ENCODE measurements around the gene MORC1.
"Not testable (repeated sequence)": the region's sequence is repeated elsewhere in the genome, so short reads cannot be mapped to it uniquely, and the experiment has no call there.

The MORC1 gene

GRCh38 chr3:109095166-109095565 is 22.8 kb downstream of the MORC1 start:
- Histone ChIP-seq H3K9me3 (ENCODE audit: control insufficient read depth, low read length) (no peaks in the 10 kb centered on the region), H3K4me1 (ENCODE audit: control insufficient read depth, insufficient read depth, low read length) (no peaks in the 10 kb centered on the region), H3K9ac (ENCODE audit: low read length) (no peak overlapping the region), H3K27me3 (ENCODE audit: control insufficient read depth, insufficient read depth, low read length) (no peaks in the 10 kb centered on the region), H3K4me3 (ENCODE audit: low read length) (no peak overlapping the region), H3K36me3 (ENCODE audit: control insufficient read depth, insufficient read depth, low read length) (no peaks in the 10 kb centered on the region)

GRCh38 chr3:109093561-109093960 is 24.4 kb downstream of the MORC1 start:
- Histone ChIP-seq H3K4me3 (ENCODE audit: low read length) (no peak overlapping the region), H3K4me1 (ENCODE audit: control insufficient read depth, insufficient read depth, low read length) (no peaks in the 10 kb centered on the region), H3K9me3 (ENCODE audit: control insufficient read depth, low read length) (no peaks in the 10 kb centered on the region), H3K27me3 (ENCODE audit: control insufficient read depth, insufficient read depth, low read length) (no peaks in the 10 kb centered on the region), H3K9ac (ENCODE audit: low read length) (no peak overlapping the region), H3K36me3 (ENCODE audit: control insufficient read depth, insufficient read depth, low read length) (no peaks in the 10 kb centered on the region)

GRCh38 chr3:109091846-109092245 is 26.1 kb downstream of the MORC1 start:
- H3K9me3 ChIP-seq (ENCODE audit: control insufficient read depth, low read length), result no peaks in the 10 kb centered on the region
- no peaks in the 10 kb centered on the region for H3K4me1 ChIP-seq (ENCODE audit: control insufficient read depth, insufficient read depth, low read length)
- H3K36me3 ChIP-seq (ENCODE audit: control insufficient read depth, insufficient read depth, low read length), result no peaks in the 10 kb centered on the region
- no peaks in the 10 kb centered on the region for H3K27me3 ChIP-seq (ENCODE audit: control insufficient read depth, insufficient read depth, low read length)
- no peak overlapping the region for H3K9ac ChIP-seq (ENCODE audit: low read length)
- no peak overlapping the region for H3K4me3 ChIP-seq (ENCODE audit: low read length)

- H3K4me3 ChIP-seq (ENCODE audit: low read length), result no peak overlapping the region
- H3K9ac ChIP-seq (ENCODE audit: low read length), result no peak overlapping the region
- no peaks in the 10 kb centered on the region for H3K4me1 ChIP-seq (ENCODE audit: control insufficient read depth, insufficient read depth, low read length)
- no peaks in the 10 kb centered on the region for H3K9me3 ChIP-seq (ENCODE audit: control insufficient read depth, low read length)
- H3K36me3 ChIP-seq (ENCODE audit: control insufficient read depth, insufficient read depth, low read length), result no peaks in the 10 kb centered on the region
- H3K27me3 ChIP-seq (ENCODE audit: control insufficient read depth, insufficient read depth, low read length), result no peaks in the 10 kb centered on the region
These were observed 28.7 kb downstream of the MORC1 start for GRCh38 chr3:109089265-109089664.

- no peaks in the 10 kb centered on the region for H3K4me1 ChIP-seq (ENCODE audit: control insufficient read depth, insufficient read depth, low read length)
- H3K9ac ChIP-seq (ENCODE audit: low read length), result no peak overlapping the region
- H3K27me3 ChIP-seq (ENCODE audit: control insufficient read depth, insufficient read depth, low read length), result no peaks in the 10 kb centered on the region
- no peaks in the 10 kb centered on the region for H3K9me3 ChIP-seq (ENCODE audit: control insufficient read depth, low read length)
- H3K4me3 ChIP-seq (ENCODE audit: low read length), result no peak overlapping the region
- H3K36me3 ChIP-seq (ENCODE audit: control insufficient read depth, insufficient read depth, low read length), result no peaks in the 10 kb centered on the region
These were observed 36.0 kb downstream of the MORC1 start for GRCh38 chr3:109081746-109082510.

GRCh38 chr3:109080090-109080489 is 37.8 kb downstream of the MORC1 start:
- H3K9me3 ChIP-seq (ENCODE audit: control insufficient read depth, low read length); H3K4me1 ChIP-seq (ENCODE audit: control insufficient read depth, insufficient read depth, low read length); H3K27me3 ChIP-seq (ENCODE audit: control insufficient read depth, insufficient read depth, low read length); H3K4me3 ChIP-seq (ENCODE audit: low read length); H3K36me3 ChIP-seq (ENCODE audit: control insufficient read depth, insufficient read depth, low read length); H3K9ac ChIP-seq (ENCODE audit: low read length): not testable (repeated sequence)

GRCh38 chr3:109073116-109073515 is 44.8 kb downstream of the MORC1 start:
- Histone ChIP-seq H3K27me3 (ENCODE audit: control insufficient read depth, insufficient read depth, low read length) (no peaks in the 10 kb centered on the region), H3K9ac (ENCODE audit: low read length) (no peak overlapping the region), H3K9me3 (ENCODE audit: control insufficient read depth, low read length) (no peaks in the 10 kb centered on the region), H3K4me1 (ENCODE audit: control insufficient read depth, insufficient read depth, low read length) (no peaks in the 10 kb centered on the region), H3K4me3 (ENCODE audit: low read length) (no peak overlapping the region), H3K36me3 (ENCODE audit: control insufficient read depth, insufficient read depth, low read length) (no peaks in the 10 kb centered on the region)

GRCh38 chr3:109072194-109072593 is 45.7 kb downstream of the MORC1 start:
- no peaks in the 10 kb centered on the region for H3K9me3 ChIP-seq (ENCODE audit: control insufficient read depth, low read length)
- H3K36me3 ChIP-seq (ENCODE audit: control insufficient read depth, insufficient read depth, low read length), result no peaks in the 10 kb centered on the region
- H3K4me3 ChIP-seq (ENCODE audit: low read length), result no peak overlapping the region
- no peaks in the 10 kb centered on the region for H3K4me1 ChIP-seq (ENCODE audit: control insufficient read depth, insufficient read depth, low read length)
- no peaks in the 10 kb centered on the region for H3K27me3 ChIP-seq (ENCODE audit: control insufficient read depth, insufficient read depth, low read length)
- H3K9ac ChIP-seq (ENCODE audit: low read length), result no peak overlapping the region

- H3K9me3 ChIP-seq (ENCODE audit: control insufficient read depth, low read length), result no peaks in the 10 kb centered on the region
These were observed 46.4 kb downstream of the MORC1 start for GRCh38 chr3:109071350-109072142.

GRCh38 chr3:109070211-109070610 is 47.7 kb downstream of the MORC1 start:
- Histone ChIP-seq H3K36me3 (ENCODE audit: control insufficient read depth, insufficient read depth, low read length) (no peaks in the 10 kb centered on the region), H3K27me3 (ENCODE audit: control insufficient read depth, insufficient read depth, low read length) (no peaks in the 10 kb centered on the region), H3K4me3 (ENCODE audit: low read length) (no peak overlapping the region), H3K4me1 (ENCODE audit: control insufficient read depth, insufficient read depth, low read length) (no peaks in the 10 kb centered on the region), H3K9me3 (ENCODE audit: control insufficient read depth, low read length) (no peaks in the 10 kb centered on the region), H3K9ac (ENCODE audit: low read length) (no peak overlapping the region)

More at GRCh38 chr3:109071350-109072142, 46.4 kb downstream of the MORC1 start:
- Histone ChIP-seq H3K27me3 (ENCODE audit: control insufficient read depth, insufficient read depth, low read length) (no peaks in the 10 kb centered on the region), H3K4me3 (ENCODE audit: low read length) (no peak overlapping the region), H3K9ac (ENCODE audit: low read length) (no peak overlapping the region), H3K4me1 (ENCODE audit: control insufficient read depth, insufficient read depth, low read length) (no peaks in the 10 kb centered on the region), H3K36me3 (ENCODE audit: control insufficient read depth, insufficient read depth, low read length) (no peaks in the 10 kb centered on the region)

GRCh38 chr3:109066864-109067263 is 51.1 kb downstream of the MORC1 start:
- H3K9ac ChIP-seq (ENCODE audit: low read length), result no peak overlapping the region
- no peak overlapping the region for H3K4me3 ChIP-seq (ENCODE audit: low read length)
- H3K27me3 ChIP-seq (ENCODE audit: control insufficient read depth, insufficient read depth, low read length), result no peaks in the 10 kb centered on the region
- no peaks in the 10 kb centered on the region for H3K9me3 ChIP-seq (ENCODE audit: control insufficient read depth, low read length)
- H3K4me1 ChIP-seq (ENCODE audit: control insufficient read depth, insufficient read depth, low read length), result no peaks in the 10 kb centered on the region
- H3K36me3 ChIP-seq (ENCODE audit: control insufficient read depth, insufficient read depth, low read length), result no peaks in the 10 kb centered on the region

- H3K4me3 ChIP-seq (ENCODE audit: low read length), result no peak overlapping the region
- no peak overlapping the region for H3K9ac ChIP-seq (ENCODE audit: low read length)
- H3K4me1 ChIP-seq (ENCODE audit: control insufficient read depth, insufficient read depth, low read length), result peaks cover 7% of the 10 kb centered on the region
- H3K9me3 ChIP-seq (ENCODE audit: control insufficient read depth, low read length), result no peaks in the 10 kb centered on the region
- no peaks in the 10 kb centered on the region for H3K36me3 ChIP-seq (ENCODE audit: control insufficient read depth, insufficient read depth, low read length)
- H3K27me3 ChIP-seq (ENCODE audit: control insufficient read depth, insufficient read depth, low read length), result no peaks in the 10 kb centered on the region
These were observed 58.7 kb downstream of the MORC1 start for GRCh38 chr3:109059264-109059663.
